Measurements from ENCODE around the gene TBL1XR1. TPM values are rescaled to one million over a fixed set of nuclear protein-coding genes. Genes with fewer than 3 reads are reported as not detected.
"Not testable (repeated sequence)": the region's sequence is repeated elsewhere in the genome, so short reads cannot be mapped to it uniquely, and the experiment has no call there.

Gene TBL1XR1
- total RNA-seq, 2 donors from 2014 or later: 119 to 162 TPM

DNA sequence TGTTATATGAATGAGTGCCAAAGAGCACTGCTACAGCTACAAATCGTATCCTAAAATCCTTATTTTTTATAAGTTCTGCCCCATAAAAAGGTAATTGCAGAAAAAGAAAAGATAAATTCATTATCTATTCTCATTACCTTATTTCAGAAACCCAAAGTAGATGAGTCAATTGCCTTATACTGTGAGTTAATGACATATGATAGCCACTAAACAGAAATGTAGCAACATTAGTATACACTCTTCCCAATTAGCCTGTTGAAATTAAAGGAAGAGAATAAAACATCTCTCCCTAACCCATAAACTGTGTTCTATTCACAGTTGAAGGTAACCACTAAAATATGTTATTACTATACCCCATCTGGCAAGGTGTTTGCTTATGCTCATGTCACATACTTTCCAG is 11.0 kb downstream of the TBL1XR1 start:
- no peaks in the 10 kb centered on the region for H3K27me3 Mint-ChIP-seq
- ATAC-seq (no peak), DNase-seq (ENCODE audit: low spot score) (no peak)
- peaks cover 39 to 45% of the 10 kb centered on the region in 2 donors for H3K4me1 Mint-ChIP-seq (ENCODE audit: low read depth in 2 of 2)
- no peak overlapping the region for H3K4me3 Mint-ChIP-seq
- H3K36me3 Mint-ChIP-seq: no peaks in the 10 kb centered on the region
- peak overlapping the region; percentile 38 to 47 for H3K27ac Mint-ChIP-seq
- H3K9me3 Mint-ChIP-seq: no peaks in the 10 kb centered on the region

DNA sequence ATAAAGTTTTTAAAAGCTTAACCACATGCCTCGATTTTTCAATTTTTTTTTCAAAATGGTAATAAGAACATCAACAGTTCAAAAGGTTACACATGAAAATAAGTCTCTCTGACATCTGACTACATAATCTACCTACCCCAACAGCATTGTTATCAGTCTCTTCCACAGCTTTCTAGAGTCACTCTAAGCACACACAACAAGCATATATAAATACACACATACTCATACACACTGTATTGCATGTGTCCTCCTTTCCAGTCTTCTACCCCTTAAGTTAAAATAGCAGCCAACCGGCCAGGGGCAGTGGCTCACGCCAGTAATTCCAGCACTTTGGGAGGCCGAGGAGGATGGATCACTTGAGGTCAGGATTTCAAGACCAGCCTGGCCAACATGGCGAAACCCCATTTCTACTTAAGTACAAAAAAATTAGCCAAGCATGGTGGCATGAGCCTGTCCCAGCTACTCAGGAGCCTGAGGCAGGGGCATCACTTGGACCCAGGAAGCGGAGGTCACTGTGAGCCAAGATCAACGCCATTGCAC is 12.2 kb downstream of the TBL1XR1 start:
- Mint-ChIP-seq H3K9me3 (no peaks in the 10 kb centered on the region), H3K4me1 (ENCODE audit: low read depth in 2 of 2) (peaks cover 40 to 41% of the 10 kb centered on the region in 2 donors), H3K27me3 (no peaks in the 10 kb centered on the region), H3K36me3 (no peaks in the 10 kb centered on the region), H3K27ac (peak overlapping the region; percentile 40 to 57), H3K4me3 (peak overlapping the region; percentile 50)
- ATAC-seq (peak in 1 of 2 donors; percentile 36), DNase-seq (ENCODE audit: low spot score) (no peak)

DNA sequence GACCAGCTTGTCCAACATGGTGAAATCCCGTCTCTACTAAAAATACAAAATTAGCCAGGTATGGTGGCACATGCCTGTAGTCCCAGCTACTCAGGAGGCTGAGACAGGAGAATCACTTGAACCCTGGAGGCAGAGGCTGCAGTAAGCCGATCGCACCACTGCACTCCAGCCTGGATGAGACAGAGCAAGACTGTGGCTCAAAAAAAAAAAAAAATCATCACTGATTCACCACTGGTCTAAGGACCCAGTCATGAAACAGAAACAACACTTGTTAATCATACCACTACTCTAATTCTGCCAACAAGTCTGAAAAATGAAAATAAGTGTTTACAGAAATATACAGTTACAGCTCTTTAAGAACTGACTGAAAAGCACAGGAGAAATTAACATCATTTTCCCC is 12.7 kb downstream of the TBL1XR1 start:
- Mint-ChIP-seq H3K4me3 (peak overlapping the region; percentile 50), H3K4me1 (ENCODE audit: low read depth in 2 of 2) (peaks cover 42 to 45% of the 10 kb centered on the region in 2 donors), H3K27ac (peak overlapping the region; percentile 40 to 57)
- not testable (repeated sequence) for H3K36me3 Mint-ChIP-seq; DNase-seq (ENCODE audit: low spot score); H3K9me3 Mint-ChIP-seq; H3K27me3 Mint-ChIP-seq
- peak; percentile 85 to 95 for ATAC-seq

DNA sequence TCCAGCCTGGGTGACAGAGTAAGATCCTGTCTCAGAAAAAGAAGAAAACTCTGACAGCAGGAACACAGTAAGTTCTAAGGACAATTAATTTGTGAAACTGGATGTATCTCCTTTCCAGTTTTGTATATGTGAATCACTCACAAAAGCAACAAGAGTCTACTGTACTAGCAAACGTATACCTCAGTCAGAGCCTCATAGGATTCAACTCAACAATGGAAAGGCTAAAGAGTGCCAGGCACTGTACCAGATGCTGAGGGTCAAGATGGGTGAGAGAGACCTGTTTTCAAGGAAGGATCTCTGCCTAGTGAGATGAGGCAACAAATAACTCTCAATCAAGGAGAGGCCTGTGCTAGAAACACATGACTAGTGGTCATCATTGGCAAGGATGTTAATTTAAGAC is 14.9 kb downstream of the TBL1XR1 start:
- DNase-seq (ENCODE audit: low spot score): no peak
- Mint-ChIP-seq H3K27ac (no peak overlapping the region), H3K36me3 (no peaks in the 10 kb centered on the region), H3K27me3 (no peaks in the 10 kb centered on the region), H3K4me3 (no peak overlapping the region), H3K4me1 (ENCODE audit: low read depth in 2 of 2) (peaks cover 55 to 56% of the 10 kb centered on the region in 2 donors), H3K9me3 (no peaks in the 10 kb centered on the region)
- no peak for ATAC-seq

DNA sequence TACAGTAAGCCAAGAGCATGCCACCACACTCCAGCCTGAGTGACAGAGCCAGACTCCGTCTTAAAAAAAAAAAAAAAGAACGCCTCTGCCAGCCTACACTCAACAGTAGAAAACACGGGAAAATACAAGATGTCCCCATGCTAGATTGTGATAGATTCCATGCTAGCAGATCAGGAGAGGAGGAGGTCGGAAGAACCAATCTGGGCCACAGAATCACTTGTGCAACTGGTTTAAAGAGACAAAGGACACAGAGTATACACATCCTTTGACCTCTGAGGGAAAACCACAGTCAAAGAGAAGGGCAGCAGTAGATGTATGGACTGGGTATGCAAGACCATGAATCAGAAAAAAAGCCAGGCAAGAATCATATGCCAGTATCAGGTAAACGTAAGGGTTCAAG is 15.9 kb downstream of the TBL1XR1 start:
- H3K9me3 Mint-ChIP-seq: no peaks in the 10 kb centered on the region
- H3K27ac Mint-ChIP-seq: peak overlapping the region; percentile 11 to 21
- ATAC-seq: no peak
- H3K4me3 Mint-ChIP-seq: no peak overlapping the region
- DNase-seq (ENCODE audit: low spot score): no peak
- H3K36me3 Mint-ChIP-seq: no peaks in the 10 kb centered on the region
- peaks cover 51 to 52% of the 10 kb centered on the region in 2 donors for H3K4me1 Mint-ChIP-seq (ENCODE audit: low read depth in 2 of 2)
- H3K27me3 Mint-ChIP-seq: no peaks in the 10 kb centered on the region

DNA sequence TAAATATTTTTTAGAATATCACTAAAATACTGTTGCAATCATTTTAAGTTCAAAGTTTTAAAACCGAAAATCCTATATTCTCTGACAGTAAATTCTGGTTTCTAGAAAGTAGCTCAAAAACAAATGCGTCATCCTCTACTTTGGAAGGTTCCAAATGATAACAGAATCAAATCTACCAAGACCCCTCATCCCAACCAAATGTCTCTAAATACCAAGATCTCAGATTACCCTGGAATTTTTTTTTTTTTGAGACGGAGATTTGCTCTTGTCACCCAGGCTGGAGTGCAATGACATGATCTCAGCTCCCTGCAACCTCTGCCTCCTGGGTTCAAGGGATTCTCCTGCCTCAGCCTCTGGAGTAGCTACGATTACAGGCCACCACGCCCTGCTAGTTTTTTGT is 16.8 kb downstream of the TBL1XR1 start:
- ATAC-seq: no peak
- DNase-seq (ENCODE audit: low spot score): no peak
- Mint-ChIP-seq H3K4me3 (no peak overlapping the region), H3K27ac (no peak overlapping the region), H3K36me3 (no peaks in the 10 kb centered on the region), H3K27me3 (no peaks in the 10 kb centered on the region), H3K9me3 (no peaks in the 10 kb centered on the region), H3K4me1 (ENCODE audit: low read depth in 2 of 2) (peaks cover 48 to 50% of the 10 kb centered on the region in 2 donors)

DNA sequence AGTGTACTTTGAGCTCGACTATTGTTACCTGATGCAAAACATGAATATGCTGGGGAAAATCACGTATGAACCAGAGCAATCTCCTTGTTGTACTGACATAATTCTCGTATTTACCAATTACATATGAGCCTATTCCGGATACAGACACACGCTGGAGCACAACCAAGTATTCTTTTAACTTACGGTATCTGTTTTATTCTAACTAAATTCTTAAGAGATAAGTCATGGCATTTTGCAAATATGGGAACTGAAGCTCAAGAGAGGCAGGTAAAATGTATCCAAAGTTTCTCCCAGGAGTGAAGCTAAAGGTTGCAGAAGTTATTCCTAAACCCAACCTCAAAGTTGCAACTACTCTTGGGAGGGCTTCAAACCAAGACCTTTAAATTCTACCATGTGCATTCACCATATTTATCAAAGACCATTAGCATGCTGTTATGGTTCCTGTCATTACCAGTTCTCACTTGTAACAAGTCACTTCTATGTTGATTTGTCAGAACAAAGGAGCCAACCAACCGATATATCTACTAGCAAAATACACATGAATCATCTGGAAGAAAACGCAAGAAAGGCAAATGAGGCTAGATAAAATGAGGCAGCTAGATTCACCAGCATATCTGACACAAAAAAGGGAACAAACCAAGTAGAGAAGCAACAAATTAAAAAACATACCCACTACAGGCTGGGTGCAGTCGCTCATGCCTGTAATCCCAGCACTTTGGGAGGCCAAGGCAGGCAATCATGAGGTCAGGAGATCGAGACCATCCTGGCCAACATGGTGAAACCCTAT is 17.8 kb downstream of the TBL1XR1 start:
- Mint-ChIP-seq H3K36me3 (no peaks in the 10 kb centered on the region), H3K9me3 (no peaks in the 10 kb centered on the region), H3K27me3 (no peaks in the 10 kb centered on the region), H3K4me1 (ENCODE audit: low read depth in 2 of 2) (peaks cover 44 to 45% of the 10 kb centered on the region in 2 donors), H3K4me3 (no peak overlapping the region), H3K27ac (peak overlapping the region in 1 of 2 donors; percentile 3)
- ATAC-seq (no peak), DNase-seq (ENCODE audit: low spot score) (no peak)

DNA sequence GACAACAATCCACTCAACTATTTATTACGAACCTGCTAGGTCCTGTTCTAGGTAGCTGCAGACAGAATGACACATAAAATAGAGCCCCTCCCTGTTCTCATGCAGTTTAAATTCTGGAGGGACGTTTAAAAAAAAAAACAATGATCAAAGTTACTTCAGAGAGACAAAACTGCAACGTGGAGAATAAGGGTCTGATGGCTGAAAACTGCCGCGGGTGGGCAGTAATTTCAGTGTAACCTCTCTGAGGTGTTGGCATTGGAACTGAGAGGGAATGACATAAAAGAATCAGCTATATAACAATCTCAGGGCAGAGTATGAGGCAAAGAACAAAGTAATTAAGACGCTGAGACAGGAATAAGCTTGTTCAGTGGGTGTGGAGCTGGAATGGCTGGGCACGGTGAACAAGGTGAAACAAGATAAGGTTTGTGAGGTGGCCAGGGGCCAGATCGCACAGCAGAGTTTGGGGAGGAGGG is 19.5 kb downstream of the TBL1XR1 start:
- no peak for ATAC-seq
- Mint-ChIP-seq H3K4me1 (ENCODE audit: low read depth in 2 of 2) (peaks cover 51% of the 10 kb centered on the region in 2 donors), H3K36me3 (no peaks in the 10 kb centered on the region), H3K4me3 (no peak overlapping the region), H3K9me3 (no peaks in the 10 kb centered on the region), H3K27ac (peak overlapping the region in 1 of 2 donors; percentile 52), H3K27me3 (no peaks in the 10 kb centered on the region)
- DNase-seq (ENCODE audit: low spot score): no peak

DNA sequence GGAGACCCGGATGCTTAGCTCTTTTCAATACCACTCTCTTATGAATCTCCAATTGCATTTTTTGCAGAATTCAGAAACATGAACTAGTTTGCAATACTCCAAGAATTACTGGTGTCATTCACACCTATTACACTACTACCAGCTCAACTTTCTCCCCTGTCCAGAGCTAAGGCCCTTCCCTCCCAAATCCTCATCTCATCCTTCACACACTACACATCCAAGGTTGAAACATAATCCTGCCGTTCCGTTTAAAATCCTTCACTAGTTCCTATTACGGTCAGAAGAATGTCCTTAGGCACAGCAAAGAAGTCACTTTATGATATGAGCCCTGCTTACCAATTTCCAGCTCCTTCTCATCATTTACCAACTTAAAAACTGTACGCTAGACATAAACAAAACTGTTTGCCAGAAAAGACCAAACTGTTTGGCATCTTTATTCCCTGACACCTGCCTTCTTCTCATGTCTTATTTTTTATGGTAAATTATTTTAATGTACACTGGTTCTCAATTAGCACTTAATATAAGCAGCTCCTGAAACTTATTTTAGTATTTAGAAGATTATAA is 22.6 kb downstream of the TBL1XR1 start:
- Mint-ChIP-seq H3K4me3 (no peak overlapping the region), H3K36me3 (peaks cover 7% of the 10 kb centered on the region), H3K27ac (no peak overlapping the region), H3K4me1 (ENCODE audit: low read depth in 2 of 2) (peaks cover 47 to 49% of the 10 kb centered on the region in 2 donors), H3K27me3 (no peaks in the 10 kb centered on the region), H3K9me3 (no peaks in the 10 kb centered on the region)
- no peak for ATAC-seq
- DNase-seq (ENCODE audit: low spot score): no peak

DNA sequence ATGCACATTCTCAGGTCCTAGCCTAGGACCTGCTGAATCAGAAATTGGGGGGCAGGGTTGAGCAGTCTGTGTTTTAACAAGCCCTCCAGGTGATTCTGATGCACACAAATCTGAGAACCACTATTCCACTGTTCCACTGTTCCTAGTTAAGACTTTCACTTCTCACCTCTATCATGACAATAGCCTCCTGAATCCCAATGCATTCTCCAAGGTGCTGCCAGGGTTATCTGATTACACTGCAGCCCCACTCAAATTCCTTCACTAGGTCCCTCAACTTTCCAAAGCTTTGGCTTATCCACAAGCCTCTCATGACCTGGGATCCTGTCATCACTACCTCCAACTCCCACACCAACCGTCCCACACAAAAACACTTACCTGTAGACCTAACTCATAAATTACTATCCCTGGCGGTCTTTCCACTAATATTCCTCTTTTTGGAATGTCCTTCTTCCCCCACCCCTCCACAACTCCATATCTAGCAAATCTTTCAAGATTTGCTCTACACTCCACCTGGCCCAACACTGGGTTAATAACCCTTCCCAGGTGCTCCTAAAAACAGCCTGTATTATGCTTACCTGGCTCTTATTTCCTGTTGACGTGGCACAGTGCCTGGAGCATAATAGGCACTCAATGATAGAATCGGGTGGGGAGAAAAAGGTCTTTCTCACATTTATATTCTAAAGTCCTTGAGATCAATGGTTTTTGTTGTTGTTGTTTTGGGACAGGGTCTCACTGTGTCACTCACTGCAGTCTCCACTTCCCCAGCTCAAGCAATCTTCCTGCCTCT is 27.2 kb downstream of the TBL1XR1 start:
- Mint-ChIP-seq H3K9me3 (peaks cover 8% of the 10 kb centered on the region), H3K27me3 (no peaks in the 10 kb centered on the region), H3K36me3 (peaks cover 20% of the 10 kb centered on the region), H3K4me1 (ENCODE audit: low read depth in 2 of 2) (peaks cover 53 to 55% of the 10 kb centered on the region in 2 donors), H3K27ac (peak overlapping the region in 1 of 2 donors; percentile 37), H3K4me3 (no peak overlapping the region)
- ATAC-seq: no peak
- no peak for DNase-seq (ENCODE audit: low spot score)

DNA sequence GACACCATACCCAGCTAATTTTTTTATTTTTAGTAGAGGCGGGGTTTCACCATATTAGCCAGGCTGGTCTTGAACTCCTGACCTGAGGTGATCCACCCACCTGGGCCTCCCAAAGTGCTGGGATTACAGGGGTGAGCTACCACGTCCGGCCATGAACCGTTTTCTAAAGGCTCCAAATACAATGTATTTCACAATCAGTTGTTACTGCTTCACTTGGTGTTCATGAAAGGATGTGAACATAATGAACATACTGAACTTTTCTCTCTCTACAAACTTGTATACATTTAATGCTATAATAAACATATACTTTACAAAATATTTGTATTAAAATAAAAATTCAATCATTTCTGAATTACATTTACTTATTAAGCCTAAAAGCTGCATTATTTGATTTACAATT is 28.9 kb downstream of the TBL1XR1 start:
- Mint-ChIP-seq H3K27me3 (no peaks in the 10 kb centered on the region), H3K27ac (no peak overlapping the region), H3K36me3 (peaks cover 20% of the 10 kb centered on the region), H3K4me1 (ENCODE audit: low read depth in 2 of 2) (peaks cover 51 to 57% of the 10 kb centered on the region in 2 donors), H3K9me3 (peaks cover 8% of the 10 kb centered on the region), H3K4me3 (no peak overlapping the region)
- DNase-seq (ENCODE audit: low spot score) (no peak), ATAC-seq (no peak)

DNA sequence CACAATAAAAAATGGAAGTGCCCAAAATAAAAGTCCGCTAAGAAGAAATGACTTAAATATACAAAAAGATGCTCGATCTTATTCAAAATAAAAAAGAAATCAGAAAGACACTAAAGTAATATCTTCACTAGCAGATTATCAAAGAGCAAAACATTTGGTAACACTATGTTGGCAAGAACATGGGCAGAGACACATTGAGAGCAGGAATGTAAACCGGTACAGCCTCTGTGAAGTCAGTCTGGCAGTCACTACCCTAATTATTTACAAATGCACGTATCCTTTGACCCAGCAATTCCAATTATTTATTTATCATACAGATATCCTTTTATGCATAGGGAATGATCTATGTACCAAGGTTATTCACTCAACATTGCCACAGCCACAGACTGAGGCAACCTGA is 34.5 kb downstream of the TBL1XR1 start:
- Mint-ChIP-seq H3K27me3 (no peaks in the 10 kb centered on the region), H3K9me3 (peaks cover 6% of the 10 kb centered on the region), H3K36me3 (peaks cover 13% of the 10 kb centered on the region), H3K4me3 (no peak overlapping the region), H3K4me1 (ENCODE audit: low read depth in 2 of 2) (peaks cover 35 to 46% of the 10 kb centered on the region in 2 donors), H3K27ac (peak overlapping the region in 1 of 2 donors; percentile 46)
- DNase-seq (ENCODE audit: low spot score): no peak
- ATAC-seq: no peak

DNA sequence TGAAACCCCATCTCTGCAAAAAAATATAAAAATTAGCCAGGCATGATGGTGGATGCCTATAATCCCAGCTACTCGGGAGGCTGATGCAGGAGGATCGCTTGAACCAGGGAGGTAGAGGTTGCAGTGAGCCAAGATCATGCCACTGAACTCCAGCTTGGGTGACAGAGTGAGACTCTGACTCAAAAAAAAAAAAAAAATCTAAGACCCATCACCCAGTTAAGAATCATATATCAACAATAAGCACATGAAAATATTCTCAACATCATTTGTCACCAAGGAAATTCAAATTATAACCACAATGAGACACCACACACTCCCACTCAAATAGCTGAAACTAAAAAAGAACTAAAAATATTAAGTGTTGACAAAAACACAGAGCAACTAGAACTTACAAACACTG is 35.7 kb downstream of the TBL1XR1 start:
- DNase-seq (ENCODE audit: low spot score); H3K27me3 Mint-ChIP-seq; ATAC-seq; H3K4me3 Mint-ChIP-seq; H3K9me3 Mint-ChIP-seq; H3K36me3 Mint-ChIP-seq: not testable (repeated sequence)
- H3K4me1 Mint-ChIP-seq (ENCODE audit: low read depth in 2 of 2): peaks cover 34 to 38% of the 10 kb centered on the region in 2 donors
- peak overlapping the region in 1 of 2 donors; percentile 46 for H3K27ac Mint-ChIP-seq

Measured in natural killer cell treated with Interleukin-12 subunit alpha and Interleukin-12 subunit beta and Interleukin-15 and Interleukin-18, amount 100 ng/mL, for 72 hours (primary cell).